Stimulated activated CD4-positive, alpha-beta T cell treated with anti-CD3 and anti-CD28 coated beads, Interleukin-15, amount 100 ng/mL, for 24 hours (primary cell): ENCODE results near the gene CST6.
"Not testable (repeated sequence)": the region's sequence is repeated elsewhere in the genome, so short reads cannot be mapped to it uniquely, and the experiment has no call there.

Source experiments
- DNase-seq: peaks from one replicate; pipeline ENCODE4 v3.0.0-alpha.2; 2020

CST6 gene

DNA sequence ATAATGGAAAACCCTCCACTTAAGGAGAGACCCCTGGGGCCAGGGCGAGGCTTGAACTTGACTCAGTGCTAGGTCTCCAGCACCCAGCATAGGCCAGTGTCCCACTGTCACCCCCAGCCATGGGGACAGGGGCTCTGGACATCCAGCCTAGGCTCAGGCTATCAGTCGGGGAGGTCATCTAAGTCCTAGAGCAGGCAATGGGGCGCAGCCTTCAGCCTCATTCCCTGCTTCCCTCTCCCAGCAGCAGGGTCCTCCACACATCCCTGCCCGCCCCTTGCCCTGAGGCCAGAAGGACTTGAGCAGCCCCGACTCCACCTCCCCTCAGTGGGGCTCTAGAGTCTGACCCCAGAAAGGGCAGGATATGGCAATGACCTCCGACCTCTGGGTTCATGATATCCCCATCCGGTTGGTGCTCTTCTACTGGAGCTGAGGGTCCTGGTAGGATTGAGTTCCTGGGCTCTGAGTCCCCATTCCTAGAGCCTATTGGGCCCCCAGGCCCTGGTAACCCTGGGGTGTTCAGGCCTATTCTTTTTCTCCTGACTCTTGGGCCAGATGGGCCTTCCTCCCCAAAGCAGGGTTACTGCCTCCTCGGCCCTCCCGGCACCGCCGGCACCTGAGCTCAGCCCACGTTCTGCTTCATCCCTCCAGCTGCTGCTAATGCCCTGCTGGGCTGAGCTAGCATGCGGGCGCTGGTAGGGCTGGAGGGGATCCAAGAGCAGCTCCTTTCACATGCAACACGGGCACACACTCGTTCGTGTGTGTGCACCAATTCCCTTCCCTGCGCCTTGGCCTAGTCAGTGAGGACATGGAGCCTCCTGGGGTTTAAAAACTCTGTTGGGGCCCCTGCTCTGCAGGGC is 4.4 kb downstream of the CST6 start:
- no peak for DNase-seq

DNA sequence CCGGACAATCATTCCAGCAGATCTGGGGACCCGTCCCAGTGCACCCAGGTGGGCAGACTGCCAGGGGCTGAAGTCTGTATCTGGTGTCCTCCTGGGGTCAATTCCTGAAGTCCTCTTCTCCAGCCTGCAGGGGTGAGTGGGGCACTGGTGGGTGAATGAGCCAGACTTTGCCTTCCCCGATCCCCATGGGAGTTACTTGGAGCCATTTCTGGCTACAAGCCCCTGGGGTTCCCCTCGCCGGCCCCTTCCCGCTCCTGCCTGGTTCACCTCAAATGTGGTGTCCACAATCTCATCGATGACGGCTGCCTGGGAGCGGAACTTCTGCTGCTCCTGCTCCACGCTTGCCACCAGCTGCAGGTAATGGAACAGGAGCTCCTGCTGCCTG is 5.0 kb downstream of the CST6 start:
- DNase-seq: no peak

DNA sequence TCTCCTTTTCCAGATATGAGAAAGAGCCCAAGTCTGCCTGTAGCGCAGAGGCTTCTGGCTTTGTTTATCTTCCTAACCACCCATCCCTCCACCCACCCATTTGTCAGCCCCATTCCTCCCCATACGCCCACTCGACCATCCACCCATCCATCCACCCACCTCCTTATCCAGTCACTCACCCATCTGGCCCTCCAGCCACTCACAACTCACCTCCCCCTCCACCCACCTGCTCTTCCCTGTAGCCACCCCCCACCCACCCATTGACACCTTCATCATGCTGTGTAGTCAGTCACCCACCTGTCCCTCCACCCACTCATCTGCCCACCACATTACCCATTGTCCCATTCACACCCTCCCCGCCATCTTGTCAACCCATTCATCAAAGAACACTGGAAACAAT is 5.5 kb downstream of the CST6 start:
- DNase-seq: no peak

DNA sequence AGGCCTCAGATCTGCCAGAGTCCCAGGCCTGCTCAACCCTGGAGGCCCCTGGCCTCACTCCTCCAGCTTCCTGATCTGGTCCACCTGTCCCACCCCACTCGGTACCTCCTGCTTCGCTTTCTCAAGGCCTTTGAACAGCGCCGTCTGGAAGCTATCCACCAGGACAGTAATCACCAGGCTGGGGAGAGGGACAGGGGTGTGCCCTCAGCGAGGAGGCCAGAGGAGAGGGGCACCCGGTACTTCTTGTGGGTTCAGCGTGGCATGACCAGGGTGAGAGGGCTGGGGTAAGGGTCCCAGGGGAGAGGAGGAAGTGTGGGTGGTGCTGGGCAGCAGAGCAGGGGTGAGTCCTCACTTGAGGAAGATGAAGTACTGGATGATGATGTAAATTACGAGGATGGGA is 8.4 kb downstream of the CST6 start:
- no peak for DNase-seq

DNA sequence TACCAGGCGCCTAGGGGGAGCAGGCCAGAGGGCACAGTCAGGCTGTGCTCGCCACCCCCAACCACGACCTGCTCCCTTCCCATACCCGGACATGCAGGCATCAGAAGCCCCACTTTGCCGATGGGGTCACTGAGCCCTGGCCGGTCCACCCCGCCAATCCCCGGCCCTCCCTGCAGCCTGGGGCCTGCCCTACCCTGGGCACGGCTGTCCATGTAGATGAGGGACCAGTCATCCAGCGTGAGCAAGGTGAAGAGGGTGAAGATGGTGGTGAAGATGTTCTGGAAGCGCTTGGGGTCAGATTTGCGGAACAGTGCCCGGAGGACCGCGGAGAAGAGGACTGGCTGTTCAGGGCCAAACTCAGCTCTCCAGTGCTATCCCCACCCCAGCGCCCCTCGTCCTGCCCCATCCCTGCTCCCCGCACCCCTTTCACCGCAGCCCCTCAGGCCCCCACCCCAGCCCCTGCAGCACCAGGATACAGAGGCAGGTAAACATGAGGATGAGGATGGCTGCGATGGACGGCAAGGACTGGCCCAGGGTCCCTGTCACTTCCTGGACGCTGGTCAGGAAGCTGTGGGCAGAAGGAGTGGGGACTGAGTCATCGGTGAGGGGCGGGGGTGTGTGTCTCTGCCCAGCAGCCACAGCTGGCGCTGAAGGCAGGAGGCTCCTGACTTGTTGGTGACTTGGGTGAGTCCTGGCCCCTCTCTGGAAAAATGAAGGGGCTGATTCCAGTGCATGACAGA is 9.0 kb downstream of the CST6 start:
- DNase-seq: no peak

DNA sequence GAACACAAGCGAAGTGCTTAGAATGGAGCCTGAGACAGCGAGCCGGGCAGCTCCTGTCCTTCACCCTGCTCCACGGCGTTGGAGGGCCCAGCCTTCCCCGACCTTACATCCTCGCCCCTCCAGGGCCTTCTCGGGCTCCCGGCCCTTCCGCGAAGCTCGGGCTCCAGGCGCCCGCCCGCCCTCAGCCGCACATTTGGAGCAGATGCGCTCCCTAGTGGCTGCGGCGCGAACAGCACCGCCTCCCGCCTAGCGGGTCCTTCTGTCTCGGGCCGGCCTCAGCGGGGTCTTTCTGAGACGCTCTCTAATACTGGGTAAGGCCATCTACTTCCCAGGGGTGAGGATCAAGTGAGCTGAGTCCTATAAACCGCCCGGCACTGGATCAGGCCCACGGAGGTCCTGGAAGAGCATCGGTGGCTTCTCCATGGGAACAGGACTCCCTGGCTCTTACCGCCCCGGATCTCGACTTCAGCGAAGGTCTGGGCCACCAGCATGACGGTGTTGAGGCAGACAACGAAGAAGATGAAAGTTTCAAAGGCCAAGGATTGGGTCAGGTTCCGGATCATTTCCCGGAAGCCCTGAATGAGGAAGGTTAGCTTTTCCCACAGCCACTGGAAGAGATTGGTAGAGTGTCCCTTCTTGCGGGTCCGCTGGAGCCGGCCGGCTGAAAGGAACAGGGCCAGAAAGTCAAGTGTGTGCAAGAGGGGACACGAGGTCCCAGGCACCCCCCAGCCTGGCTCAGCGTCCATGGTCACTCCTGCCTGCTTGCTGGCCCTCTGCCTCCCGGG is 10.8 kb downstream of the CST6 start:
- DNase-seq: peak; percentile 87

DNA sequence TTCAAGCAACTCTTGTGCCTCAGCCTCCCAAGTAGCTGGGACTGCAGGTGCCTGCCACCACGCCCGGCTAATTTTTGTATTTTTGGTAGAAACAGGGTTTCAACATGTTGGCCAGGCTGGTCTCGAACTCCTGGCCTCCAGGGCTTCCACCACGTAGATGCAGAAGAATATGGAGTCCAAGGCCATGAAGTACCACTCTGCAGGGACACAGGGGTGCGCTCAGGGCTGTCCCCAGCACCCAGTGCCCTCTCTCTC is 11.3 kb downstream of the CST6 start:
- not testable (repeated sequence) for DNase-seq

DNA sequence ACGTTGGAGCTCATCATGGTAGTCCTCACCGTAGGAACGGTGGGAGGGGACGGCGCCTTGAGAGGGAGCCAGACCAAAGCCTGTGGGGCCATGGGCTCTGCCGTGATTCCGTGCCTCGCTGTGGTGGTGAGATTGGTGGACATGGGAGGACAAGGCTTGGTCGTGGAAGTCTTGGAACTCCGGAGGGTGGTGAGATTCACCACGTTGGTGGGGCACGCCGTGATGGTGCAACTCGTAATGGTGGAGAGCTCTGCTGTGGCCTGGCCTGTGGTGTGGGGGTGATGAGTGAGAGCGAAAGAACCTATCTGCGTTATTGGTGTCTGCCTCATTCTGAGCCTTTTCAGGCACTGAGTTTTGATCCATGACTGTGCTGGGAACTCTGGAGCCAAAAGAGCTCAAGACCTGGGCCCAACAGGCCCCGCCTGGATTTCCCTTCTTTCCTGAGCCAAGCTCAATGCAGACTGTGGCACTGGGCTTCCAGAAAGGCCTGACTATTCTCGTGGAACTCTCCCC is 14.3 kb downstream of the CST6 start, which contains the start of gene CATSPER1:
Gene CATSPER1, minus strand, starts transcription at position 463 of the 513 bp plus-strand sequence. Its CDS starts 100 bp downstream, at position 363.
- no peak for DNase-seq

DNA sequence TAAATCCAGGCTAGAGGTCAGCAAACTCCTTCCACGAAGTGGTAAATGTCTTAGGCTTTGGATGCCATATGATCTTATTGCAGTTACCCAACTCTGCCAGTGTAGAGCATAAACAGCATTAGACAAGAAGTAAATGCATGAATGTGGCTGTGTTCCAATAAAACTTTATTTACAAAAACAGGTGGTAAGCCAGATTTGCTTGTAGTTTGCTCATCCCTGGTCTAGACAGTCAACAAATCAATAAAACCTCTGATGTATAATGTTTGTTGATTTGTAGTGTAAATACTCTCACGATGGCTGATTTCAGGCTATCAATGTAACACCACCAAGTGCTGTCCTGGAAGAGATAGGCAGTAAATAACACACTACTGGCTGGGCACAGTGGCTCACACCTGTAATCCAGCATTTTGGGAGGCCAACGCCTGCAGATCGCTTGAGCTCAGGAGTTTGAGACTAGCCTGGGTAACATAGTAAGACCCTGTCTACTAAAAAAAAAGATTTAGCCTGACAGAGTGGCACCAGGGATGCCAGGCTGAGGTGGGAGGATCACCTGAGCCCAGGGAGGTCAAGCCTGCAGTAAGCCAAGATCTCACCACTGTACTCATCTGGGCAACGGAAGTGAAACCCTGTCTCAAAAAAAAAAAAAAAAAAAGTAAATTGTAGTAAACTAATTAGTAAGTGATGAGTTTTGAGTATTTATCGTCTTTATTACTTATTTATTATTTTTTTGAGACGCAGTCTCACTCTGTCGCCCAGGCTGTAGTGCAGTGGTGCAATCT is 21.3 kb downstream of the CST6 start:
- DNase-seq: no peak

DNA sequence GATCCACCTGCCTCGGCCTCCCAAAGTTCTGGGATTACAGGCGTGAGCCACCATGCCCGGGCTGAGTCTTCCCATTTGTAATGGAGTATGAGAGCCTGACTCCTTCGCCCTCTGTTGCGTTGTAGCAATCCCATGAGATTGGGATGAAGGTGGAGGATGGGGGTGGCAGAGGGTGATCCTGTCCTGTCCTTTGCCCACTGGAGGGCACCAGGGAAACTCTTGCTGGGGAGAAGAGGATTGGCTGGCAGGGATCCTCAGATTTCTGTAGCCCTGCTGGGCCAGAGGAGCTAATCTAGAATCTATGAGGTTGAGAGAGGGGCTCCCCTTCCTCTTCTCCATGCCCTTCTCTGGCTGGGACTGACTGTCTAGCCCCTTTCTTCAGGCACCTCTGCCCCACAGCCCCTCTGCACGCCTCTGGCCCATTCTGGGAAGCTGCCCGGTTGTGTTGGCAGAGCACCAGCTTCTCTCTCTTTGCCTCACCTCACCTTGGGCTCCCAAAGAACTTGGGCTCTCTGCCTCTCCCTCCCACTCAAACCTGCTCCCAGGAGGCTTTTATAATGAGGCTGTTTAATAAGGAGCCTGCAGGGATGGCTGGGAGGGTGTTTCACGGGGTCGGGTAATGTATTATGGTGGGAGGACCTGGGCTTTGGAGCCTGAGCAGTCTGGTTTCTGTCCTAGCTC is 24.0 kb downstream of the CST6 start:
- DNase-seq: no peak

DNA sequence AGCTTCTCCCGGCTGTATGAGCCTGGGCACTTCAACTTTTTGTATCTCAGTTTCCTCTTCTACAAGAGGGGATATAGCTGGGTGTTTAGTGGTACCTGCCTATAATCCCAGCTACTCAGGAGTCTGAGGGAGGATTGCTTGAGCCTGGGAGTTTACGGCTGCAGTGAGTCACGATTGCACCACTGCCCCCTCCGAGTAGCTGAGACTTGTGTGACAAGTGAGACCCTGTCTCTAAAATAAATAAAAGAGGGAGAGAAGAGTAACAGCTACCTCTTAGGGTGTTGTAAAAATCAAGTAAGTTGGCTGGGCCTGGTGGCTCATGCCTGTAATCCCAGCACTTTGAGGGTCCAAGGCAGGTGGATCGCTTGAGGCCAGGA is 24.5 kb downstream of the CST6 start:
- no peak for DNase-seq

DNA sequence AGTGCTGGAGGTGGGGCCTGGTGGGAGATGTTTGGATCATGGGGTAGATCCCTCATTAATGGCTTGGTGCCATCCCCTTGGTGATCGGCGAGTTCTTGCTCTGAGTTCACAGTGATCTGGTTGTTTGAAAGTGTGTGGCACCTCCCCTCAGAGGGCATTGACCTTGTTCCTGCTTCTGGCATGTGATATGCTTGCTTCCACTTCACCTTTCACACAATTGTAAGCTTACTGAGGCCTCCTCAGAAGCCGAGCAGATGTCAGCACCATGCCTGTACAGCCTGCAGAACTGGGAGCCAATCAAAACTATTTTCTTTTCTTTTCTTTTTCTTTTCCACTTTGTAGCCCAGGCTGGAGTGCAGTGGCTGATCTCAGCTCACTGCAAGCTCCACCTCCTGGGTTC is 25.5 kb downstream of the CST6 start:
- DNase-seq: no peak

DNA sequence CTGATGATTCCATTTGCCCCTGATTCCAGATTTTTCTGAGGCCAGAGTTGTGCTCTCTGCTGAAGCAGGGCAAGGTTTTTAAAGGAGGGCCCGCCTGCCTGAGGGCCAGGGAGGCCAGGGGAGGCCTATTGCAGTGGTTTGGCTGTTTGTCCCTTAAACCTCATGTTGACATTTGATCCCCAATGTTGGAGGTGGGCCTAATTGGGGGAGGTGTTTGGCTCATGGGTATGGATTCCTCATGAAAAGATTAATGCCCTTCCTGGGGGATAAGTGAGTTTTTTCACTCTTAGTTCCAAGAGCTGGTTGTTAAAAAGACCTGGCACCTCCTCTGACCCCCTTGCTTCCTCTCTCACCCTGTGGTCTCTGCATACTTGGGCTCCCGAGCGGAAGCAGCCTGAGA is 28.0 kb downstream of the CST6 start:
- DNase-seq: no peak

DNA sequence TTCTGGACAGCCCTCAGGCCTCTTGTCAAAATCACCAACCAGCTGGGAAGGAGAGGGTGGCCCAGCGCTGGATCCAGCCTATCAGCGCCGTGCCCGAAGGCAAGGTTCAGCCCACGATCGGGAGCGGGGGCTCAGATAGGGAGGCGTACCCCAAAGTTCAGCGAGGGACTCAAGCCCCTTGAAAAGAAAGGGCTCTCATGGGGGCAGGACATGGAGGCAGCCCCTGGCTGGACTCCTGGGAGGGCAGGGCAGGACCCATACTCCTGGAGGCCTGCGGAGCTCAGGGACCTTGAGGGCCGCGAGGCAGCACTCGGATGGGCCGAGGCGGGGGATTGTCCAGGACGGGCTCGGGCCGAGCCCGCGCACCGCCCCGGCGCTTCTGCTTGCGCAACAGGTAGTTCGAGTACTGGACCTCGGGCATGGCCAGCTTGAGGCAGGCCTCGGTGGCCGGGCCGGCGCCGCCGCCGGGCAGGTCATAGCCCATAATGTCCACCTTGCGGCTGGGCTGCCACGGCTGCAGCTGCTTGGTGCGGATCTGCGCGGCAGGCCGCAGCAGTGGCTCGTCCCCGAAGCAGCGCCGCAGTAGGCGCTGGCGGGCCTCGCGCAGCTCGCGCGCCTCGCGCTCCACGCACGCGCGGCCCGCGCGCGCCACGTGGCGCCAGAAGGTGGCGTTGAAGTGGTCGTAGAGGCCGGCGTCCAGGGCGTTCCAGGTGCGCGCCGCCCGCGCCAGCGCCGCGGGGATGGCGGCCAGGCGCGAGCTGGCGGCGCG is 30.6 kb downstream of the CST6 start:
- DNase-seq: no peak

DNA sequence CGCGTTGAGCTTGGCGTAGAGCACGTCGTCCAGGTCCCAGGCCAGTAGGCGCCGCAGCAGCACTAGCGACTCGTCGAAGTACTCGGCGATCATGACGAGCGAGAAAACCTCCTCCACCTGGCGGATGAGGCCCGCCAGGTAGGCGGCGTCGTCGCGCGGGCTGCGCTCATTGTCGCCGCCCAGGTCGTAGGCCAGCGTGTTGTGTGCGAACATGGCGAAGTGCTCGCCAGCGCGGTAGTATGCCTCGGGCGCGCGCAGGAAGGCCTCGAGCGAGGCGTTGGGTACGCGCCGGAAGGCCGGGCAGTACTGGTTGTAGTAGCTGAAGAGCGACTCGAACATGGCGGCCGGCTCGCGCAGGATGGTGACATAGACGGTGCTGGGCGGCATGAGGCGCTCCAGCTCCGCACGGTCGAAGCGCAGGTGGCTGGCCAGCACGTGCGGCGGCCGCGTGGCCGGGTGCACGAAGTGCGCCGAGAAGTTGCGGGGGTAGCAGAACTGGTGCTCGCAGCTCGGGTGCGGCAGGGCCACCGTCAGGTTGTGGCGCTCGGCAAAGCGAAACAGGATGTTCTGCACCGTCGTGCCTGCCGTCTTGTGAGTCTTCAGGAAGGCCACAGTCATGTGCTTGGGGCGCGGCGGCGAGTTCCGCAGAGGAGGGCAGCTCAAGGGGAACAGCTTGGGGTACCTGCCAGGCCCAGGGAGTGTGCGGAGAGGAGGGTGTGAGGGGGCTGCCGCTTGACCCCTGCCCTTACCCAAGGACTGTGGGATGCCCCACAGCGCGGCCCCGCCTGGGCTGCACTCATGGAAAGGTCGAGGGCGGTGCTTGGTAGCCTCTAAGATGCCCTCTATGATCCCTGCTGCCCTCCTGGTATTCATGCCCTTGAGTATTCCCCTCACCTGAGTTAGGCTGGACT is 31.4 kb downstream of the CST6 start:
- DNase-seq: no peak

DNA sequence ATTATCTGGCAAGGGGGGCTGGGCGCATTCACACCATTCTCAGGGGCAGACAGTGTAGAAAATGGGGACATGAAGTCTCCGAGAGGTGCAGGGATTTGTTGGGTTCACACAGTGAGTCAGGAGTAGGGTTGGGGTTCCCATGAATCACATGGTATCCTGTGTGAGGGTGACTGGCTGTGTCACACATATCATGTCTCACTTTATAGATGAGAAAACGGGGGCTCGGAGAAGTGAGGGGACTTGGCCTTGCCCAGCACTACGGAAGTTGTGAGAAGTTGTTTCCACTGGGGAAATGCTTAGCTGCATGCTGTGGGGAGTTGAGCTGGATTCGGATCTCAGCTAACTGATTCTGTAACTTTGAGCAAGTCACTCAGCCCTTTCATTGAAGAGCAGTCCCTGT is 32.9 kb downstream of the CST6 start:
- peak; percentile 21 for DNase-seq

DNA sequence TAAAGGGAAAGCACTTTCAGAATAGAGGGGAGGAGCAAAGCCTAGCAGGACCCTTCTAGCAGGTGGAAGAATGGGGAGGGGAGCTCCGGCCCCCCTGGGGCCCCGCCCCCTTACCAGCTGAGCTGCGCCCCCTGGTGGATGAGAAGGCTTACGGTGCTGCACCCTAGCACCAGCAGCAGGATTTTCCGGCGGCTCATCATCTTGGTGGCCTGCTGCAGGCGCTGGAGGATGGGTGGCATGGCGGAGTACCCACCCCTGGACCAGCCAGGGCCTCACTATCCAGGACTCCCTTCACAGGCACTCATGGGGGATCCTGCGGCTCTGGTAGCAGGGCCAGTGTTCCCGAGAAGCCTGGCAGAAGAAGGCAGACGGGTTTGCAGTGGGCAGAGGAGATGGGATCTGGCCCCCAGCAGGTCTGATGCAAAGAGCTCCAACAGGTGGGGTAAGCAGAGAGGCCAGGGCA is 33.4 kb downstream of the CST6 start:
- DNase-seq: peak; percentile 87

DNA sequence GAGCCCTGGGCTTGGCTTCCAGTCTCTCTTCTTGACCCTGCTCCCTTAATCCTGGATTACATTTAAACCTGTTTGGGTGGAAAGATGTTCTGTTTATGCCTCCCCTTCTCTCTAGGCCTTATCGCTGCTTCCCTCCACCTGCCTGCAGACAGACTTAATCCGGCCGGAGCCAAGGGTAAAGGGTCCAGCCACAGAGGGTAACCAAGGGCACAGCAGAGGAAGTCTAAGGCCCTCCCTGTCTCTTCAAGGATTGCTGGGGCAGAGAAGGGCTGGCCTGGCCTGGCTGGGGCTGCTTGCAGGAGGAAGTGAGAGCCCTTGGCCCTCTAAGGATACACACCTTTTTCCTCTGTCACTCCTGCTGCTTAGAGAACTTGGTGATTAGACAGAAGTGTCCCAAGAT is 35.1 kb downstream of the CST6 start:
- no peak for DNase-seq

DNA sequence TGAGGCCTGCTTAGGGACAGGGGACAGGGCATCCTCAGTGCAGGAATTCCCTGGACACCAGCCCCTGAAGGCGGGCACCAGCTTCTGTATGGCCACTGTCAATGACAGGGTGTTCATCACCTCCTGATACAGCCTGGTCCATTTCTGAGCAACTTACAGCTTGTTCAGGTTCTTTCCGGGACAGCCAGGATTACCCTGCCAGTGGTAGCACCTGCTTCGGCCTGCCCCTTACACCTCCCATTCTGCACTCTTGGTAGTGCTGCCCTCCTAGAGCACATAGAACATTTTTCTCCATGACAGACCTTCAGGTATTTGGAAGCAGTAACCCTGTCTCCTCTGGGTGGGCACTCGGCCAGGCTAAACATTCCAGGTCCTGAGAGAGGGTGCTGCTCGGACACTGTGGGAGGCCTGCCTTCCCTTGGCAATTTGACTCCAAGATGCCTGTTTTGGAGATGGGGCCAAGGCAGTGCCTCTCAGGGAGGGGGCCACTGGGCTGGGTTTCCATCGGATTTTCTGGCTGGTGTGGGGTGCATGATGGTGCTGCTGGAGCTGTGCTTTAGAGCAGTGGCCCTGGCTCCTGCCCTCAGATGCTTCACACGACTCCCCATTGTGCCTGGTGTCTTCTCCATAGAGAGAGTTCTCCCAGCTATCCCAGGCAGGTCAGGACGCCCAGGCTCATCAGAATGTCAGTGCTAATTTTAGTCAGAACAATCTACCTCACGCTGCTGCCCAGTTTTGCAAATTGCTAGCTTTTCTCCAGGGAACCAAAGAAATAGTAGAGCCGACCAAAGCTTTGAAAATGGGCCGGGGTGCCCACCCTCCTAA is 35.9 kb downstream of the CST6 start:
- no peak for DNase-seq
